A549 (cell line): ENCODE data around the gene NHEJ1.

ENCODE experiments used
- CEBPB ChIP-seq, 2 experiments: fragments of >200 bp in 1 of 2; sonication (Bioruptor Twin) in 1 of 2; formaldehyde crosslinking in 1 of 2; IDR thresholded peaks; 2 replicates each; pipeline ENCODE4 v1.6.1; 2012 to 2016
- CTCF ChIP-seq: fragments of >200 bp; sonication (Bioruptor Twin); formaldehyde crosslinking; IDR thresholded peaks from 3 replicates; pipeline ENCODE4 v1.5.1; 2016
- JUN ChIP-seq, 2 experiments: fragments of >200 bp; sonication (Bioruptor Twin); formaldehyde crosslinking; IDR thresholded peaks; 2 replicates in 1 of 2; 3 replicates in 1 of 2; pipeline ENCODE4 v1.6.1; 2016 to 2017
- POLR2A ChIP-seq: IDR thresholded peaks from 2 replicates; pipeline ENCODE4 v1.6.1; 2012; ENCODE audit warnings: mild to moderate bottlenecking, low read length

- TF ChIP-seq JUN (IDR thresholded peaks at IDR 0.05) (no peak), CTCF (no peak), CEBPB (IDR thresholded peaks at IDR 0.05) (no peak), POLR2A (no peak)
Measured at GRCh38 chr2:219165058-219165911, 4.7 kb upstream of the NHEJ1 start.
